Measurements from ENCODE around the gene PCDHA6. TPM values are rescaled to one million over a fixed set of nuclear protein-coding genes. Genes with fewer than 3 reads are reported as not detected.
"Not testable (repeated sequence)": the region's sequence is repeated elsewhere in the genome, so short reads cannot be mapped to it uniquely, and the experiment has no call there.

PCDHA6 gene
- total RNA-seq, 2 donors from 2014 or later: 0.22 to 0.31 TPM

DNA sequence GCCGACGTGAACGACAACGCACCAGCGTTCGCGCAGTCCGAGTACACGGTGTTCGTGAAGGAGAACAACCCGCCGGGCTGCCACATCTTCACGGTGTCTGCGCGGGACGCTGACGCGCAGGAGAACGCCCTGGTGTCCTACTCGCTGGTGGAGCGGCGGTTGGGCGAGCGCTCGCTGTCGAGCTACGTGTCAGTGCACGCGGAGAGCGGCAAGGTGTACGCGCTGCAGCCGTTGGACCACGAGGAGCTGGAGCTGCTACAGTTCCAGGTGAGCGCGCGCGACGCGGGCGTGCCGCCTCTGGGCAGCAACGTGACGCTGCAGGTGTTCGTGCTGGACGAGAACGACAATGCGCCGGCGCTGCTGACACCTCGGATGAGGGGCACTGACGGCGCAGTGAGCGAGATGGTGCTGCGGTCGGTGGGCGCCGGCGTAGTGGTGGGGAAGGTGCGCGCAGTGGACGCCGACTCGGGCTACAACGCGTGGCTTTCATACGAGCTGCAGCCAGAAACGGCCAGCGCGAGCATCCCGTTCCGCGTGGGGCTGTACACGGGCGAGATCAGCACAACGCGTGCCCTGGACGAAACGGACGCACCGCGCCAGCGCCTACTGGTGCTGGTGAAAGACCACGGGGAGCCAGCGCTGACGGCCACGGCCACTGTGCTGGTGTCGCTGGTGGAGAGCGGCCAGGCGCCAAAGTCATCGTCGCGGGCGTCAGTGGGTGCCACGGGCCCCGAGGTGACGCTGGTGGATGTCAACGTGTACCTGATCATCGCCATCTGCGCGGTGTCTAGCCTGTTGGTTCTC, 22.3 kb downstream of the PCDHA6 start:
- ATAC-seq; intact Hi-C loops (cut with DNase I, micrococcal nuclease); DNase-seq: not testable (repeated sequence)

DNA sequence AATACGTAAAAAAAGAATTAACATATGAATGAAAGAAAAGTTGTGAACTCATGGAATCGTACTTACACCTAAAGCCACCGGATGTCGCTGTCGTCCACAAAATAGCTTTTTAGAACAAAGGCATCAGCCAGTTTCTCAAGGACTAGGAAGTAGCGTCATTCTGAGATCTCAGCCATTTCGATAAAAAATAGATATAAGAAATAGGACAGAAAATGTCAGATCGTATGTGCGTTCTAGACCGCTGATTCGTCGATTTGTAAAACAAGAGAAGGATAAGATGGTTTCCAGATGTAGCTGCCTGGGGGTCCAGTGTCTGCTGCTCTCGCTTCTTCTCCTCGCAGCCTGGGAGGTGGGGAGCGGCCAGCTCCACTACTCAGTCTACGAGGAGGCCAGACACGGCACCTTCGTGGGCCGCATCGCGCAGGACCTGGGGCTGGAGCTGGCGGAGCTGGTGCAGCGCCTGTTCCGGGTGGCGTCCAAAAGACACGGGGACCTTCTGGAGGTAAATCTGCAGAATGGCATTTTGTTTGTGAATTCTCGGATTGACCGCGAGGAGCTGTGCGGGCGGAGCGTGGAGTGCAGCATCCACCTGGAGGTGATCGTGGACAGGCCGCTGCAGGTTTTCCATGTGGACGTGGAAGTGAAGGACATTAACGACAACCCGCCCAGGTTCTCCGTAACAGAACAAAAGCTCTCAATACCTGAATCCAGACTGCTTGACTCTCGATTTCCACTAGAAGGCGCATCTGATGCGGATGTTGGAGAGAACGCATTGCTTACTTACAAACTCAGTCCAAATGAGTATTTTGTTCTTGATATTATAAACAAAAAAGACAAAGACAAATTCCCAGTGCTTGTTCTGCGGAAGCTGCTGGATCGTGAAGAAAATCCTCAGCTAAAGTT, 28.3 kb downstream of the PCDHA6 start, which contains the start of gene PCDHA10:
Gene PCDHA10, plus strand, starts transcription at position 126 of the 903 bp plus-strand sequence. Its CDS starts 152 bp downstream, at position 278.
- DNase-seq (no peak), ATAC-seq (no peak)
- intact Hi-C loops (cut with DNase I, micrococcal nuclease): no loop called here

DNA sequence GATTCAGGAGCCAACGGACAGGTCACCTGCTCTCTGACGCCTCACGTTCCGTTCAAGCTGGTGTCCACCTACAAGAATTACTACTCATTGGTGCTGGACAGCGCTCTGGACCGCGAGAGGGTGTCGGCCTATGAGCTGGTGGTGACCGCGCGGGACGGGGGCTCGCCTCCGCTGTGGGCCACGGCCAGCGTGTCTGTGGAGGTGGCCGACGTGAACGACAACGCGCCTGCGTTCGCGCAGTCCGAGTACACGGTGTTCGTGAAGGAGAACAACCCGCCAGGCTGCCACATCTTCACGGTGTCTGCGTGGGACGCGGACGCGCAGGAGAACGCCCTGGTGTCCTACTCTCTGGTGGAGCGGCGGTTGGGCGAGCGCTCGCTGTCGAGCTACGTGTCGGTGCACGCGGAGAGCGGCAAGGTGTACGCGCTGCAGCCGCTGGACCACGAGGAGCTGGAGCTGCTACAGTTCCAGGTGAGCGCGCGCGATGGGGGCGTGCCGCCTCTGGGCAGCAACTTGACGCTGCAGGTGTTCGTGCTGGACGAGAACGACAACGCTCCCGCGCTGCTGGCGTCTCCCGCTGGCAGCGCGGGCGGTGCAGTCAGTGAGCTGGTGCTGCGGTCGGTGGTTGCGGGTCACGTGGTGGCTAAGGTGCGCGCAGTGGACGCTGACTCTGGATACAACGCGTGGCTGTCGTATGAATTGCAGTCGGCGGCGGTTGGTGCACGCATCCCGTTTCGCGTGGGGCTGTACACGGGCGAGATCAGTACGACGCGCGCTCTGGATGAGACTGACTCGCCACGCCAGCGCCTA, 29.6 kb downstream of the PCDHA6 start:
- no peak for ATAC-seq
- DNase-seq: no peak
- intact Hi-C loops (cut with DNase I, micrococcal nuclease): no loop called here

DNA sequence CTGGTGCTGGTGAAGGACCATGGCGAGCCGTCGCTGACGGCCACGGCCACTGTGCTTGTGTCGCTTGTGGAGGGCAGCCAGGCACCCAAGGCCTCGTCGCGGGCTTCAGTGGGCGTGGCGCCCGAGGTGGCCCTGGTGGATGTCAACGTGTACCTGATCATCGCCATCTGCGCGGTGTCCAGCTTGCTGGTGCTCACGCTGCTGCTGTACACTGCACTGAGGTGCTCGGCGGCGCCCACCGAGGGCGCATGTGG, 30.2 kb downstream of the PCDHA6 start:
- DNase-seq (no peak), ATAC-seq (no peak)
- intact Hi-C loops (cut with DNase I, micrococcal nuclease): no loop called here

DNA sequence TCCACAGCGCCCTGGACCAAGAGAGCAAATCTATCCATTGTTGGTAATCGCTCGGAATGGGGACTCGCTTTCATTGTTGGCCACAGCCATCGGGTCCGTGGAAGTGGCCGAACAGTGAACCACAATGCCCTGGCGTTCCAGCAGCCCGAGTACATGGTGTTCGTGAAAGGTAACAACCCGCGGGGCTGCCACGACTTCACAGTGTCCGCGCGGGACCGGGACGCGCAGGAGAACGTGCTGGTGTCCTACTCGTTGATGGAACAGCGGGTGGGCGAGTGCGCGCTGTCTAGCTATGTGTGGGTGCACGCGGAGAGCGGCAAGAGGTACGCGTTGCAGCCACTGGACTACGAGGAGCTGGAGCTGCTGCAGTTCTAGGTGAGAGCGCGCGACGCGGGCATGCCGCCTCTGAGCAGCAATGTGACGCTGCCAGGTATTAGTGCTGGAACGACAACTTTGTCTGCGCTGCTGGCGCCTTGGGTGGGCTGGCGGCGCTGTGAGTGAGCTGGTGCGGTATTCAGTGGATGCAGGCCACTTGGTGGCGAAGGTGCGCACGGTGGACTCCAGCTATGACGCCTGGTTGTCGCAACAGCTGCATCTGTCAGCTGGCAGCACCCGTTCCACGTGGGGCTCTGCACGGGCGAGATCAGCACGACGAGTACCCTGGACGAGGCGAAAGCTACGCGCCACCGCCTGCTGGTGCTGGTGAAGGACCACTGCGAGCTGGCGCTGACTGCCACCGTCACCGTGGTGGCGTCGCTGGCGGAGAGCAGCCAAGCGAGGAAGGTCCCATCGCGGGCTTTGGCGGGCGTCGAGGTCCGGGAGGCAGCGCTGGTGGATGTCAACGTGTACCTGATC, 34.9 kb downstream of the PCDHA6 start:
- DNase-seq (no peak), ATAC-seq (no peak)
- intact Hi-C loops (cut with DNase I, micrococcal nuclease): no loop called here

DNA sequence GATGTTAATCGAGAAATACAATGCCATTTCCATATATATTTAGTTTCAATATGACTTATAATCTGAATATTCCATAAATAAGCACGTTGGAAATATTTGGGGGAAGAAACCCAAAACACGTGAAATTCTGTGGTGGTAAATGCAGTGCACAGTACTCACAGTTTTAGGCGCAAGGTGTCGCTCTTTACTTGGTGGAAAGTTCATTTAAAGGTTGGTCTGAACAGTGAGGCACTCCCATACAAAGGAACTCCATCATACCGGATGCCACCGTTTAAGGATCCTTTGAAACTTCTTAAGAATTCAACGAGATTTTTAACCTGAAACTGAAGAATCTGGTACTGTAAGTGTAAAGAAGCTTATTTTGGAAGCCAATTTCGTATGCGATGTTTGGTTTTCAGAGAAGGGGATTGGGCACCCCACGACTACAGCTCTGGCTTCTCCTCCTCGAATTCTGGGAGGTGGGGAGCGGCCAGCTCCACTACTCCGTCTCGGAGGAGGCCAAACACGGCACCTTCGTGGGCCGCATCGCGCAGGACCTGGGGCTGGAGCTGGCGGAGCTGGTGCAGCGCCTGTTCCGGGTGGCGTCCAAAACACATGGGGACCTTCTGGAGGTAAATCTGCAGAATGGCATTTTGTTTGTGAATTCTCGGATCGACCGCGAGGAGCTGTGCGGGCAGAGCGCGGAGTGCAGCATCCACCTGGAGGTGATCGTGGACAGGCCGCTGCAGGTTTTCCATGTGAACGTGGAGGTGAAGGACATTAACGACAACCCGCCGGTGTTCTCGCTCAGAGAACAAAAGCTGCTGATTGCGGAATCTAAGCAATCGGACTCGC, 41.2 kb downstream of the PCDHA6 start, which contains the start of gene PCDHA11:
Gene PCDHA11, plus strand, starts transcription at position 237 of the 834 bp plus-strand sequence. Its CDS starts 147 bp downstream, at position 384.
- ATAC-seq (no peak), DNase-seq (no peak)
- intact Hi-C loops (cut with DNase I, micrococcal nuclease): no loop called here

DNA sequence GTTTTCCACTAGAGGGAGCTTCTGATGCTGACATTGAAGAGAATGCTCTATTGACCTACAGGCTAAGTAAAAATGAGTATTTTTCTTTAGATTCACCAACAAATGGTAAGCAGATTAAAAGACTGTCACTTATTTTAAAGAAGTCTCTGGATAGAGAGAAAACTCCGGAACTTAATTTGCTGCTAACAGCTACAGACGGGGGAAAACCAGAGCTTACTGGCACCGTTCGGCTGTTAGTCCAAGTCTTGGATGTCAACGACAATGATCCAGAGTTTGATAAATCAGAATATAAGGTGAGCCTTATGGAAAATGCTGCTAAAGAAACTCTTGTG, 41.8 kb downstream of the PCDHA6 start:
- no peak for DNase-seq
- ATAC-seq: no peak
- intact Hi-C loops (cut with DNase I, micrococcal nuclease): no loop called here

DNA sequence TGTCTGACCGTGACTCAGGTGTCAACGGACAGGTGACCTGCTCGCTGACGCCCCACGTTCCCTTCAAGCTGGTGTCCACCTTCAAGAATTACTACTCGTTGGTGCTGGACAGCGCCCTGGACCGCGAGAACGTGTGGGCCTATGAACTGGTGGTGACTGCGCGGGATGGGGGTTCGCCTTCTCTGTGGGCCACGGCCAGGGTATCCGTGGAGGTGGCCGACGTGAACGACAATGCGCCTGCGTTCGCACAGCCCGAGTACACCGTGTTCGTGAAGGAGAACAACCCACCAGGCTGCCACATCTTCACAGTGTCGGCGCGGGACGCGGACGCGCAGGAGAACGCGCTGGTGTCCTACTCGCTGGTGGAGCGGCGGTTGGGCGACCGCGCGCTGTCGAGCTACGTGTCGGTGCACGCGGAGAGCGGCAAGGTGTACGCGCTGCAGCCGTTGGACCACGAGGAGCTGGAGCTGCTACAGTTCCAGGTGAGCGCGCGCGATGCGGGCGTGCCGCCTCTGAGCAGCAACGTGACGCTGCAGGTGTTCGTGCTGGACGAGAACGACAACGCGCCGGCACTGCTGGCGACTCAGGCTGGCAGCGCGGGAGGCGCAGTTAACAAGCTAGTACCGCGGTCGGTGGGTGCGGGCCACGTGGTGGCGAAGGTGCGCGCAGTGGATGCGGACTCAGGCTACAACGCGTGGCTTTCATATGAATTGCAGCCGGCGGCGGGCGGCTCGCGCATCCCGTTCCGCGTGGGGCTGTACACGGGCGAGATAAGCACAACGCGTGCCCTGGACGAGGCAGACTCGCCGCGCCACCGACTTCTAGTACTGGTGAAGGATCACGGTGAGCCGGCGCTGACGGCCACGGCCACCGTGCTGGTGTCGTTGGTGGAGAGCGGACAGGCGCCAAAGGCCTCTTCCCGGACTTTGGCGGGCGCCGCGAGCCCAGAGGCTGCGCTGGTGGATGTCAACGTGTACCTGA, 42.8 kb downstream of the PCDHA6 start:
- intact Hi-C loops (cut with DNase I, micrococcal nuclease): no loop called here
- ATAC-seq: no peak
- DNase-seq: no peak

DNA sequence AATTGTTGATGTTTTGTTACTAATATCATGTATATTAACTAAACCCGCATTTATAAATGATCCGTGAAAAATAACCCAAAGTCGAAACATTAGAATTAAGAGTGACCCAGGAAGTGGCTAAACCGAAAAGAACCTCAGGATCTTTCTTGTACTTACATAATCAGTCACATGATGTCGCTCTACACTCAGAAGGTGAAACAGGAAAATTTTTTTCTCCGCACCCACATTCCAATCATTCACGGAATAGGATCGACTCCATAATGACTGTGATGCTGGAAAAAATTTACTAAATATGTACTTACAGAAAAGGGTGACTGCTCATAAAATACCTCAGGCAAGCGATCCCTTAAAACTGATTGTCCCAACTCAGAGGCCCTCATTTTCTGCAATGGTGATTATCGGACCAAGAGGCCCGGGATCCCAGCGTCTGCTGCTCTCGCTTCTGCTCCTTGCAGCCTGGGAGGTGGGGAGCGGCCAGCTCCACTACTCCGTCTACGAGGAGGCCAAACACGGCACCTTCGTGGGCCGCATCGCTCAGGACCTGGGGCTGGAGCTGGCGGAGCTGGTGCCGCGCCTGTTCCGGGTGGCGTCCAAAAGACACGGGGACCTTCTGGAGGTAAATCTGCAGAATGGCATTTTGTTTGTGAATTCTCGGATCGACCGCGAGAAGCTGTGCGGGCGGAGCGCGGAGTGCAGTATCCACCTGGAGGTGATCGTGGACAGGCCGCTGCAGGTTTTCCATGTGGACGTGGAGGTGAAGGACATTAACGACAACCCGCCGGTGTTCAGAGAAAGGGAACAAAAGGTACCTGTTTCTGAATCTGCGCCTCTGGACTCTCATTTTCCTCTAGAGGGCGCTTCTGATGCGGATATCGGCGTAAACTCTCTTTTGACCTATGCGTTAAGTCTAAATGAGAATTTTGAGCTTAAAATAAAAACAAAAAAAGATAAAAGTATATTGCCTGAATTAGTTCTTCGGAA, 47.6 kb downstream of the PCDHA6 start, which contains the start of gene PCDHA12:
Gene PCDHA12, plus strand, starts transcription at position 224 of the 981 bp plus-strand sequence. Its CDS starts 165 bp downstream, at position 389.
- intact Hi-C loops (cut with DNase I, micrococcal nuclease): no loop called here
- ATAC-seq: no peak
- no peak for DNase-seq

DNA sequence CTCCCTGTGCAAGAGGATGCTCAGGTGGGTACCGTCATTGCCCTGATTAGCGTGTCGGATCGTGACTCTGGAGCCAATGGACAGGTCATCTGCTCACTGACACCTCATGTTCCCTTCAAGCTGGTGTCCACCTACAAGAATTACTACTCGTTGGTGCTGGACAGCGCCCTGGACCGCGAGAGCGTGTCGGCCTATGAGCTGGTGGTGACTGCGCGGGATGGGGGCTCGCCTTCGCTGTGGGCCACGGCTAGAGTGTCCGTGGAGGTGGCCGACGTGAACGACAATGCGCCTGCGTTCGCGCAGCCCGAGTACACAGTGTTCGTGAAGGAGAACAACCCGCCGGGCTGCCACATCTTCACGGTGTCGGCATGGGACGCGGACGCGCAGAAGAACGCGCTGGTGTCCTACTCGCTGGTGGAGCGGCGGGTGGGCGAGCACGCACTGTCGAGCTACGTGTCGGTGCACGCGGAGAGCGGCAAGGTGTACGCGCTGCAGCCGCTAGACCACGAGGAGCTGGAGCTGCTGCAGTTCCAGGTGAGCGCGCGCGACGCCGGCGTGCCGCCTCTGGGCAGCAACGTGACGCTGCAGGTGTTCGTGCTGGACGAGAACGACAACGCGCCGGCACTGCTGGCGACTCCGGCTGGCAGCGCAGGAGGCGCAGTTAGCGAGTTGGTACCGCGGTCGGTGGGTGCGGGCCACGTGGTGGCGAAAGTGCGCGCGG, 48.9 kb downstream of the PCDHA6 start:
- intact Hi-C loops (cut with DNase I, micrococcal nuclease); DNase-seq; ATAC-seq: not testable (repeated sequence)

DNA sequence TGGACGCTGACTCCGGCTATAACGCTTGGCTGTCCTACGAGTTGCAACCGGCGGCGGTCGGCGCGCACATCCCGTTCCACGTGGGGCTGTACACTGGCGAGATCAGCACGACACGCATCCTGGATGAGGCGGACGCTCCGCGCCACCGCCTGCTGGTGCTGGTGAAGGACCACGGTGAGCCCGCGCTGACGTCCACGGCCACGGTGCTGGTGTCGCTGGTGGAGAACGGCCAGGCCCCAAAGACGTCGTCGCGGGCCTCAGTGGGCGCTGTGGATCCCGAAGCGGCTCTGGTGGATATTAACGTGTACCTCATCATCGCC, 49.5 kb downstream of the PCDHA6 start:
- intact Hi-C loops (cut with DNase I, micrococcal nuclease): no loop called here
- ATAC-seq (no peak), DNase-seq (no peak)

Data from left colon (tissue), 2 donors.